ENCODE data around the gene COL1A1.

The COL1A1 gene

DNA sequence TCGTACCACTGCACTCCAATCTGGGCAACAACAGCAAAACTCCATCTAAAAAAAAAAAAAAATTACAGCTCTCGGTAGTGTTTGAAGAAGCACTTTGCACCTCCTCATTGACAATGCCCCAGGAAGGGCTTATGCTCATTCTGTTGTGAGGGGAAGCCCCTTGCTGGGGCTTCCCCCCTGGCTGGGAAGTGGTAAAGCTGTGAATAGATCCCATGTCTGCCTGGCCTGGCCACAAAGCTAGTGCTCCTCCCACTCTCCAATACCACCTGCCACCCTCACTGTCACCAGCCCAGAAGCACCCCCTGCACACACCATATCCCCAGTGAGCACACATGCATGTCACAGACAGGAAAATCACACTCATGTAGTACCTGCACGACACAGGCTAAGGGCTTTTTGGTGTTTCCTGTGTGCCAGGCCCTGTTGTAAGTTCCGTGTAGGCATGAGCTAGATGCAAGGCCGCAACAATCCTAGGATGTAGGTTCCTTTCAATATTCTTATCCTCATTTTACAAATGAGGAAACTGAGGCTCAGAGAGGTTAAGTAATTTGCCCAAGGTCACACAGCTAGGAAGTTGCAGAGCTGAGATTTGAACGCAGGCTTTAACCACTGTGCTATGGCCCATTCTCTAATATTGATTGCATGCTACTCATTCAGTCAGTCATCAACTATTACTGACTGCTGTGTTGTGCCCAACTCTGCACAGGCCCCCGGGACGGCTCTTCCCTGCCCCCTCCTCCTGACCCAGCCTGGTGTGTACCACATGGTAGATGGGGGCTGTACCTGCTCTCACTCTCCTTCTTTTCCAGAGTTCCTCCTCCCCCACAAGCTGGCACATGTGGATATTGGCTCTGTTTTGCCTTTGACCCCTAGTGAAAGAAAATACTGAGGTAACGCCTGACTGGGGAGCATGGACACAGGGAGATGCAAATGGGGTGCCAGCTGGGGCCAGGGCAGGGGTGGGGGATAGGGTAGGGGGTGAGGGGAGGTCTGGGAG lies 11.9 kb upstream of the COL1A1 start:
- no peak for DNase-seq (ENCODE audit: low read depth)

GRCh38 chr17:50212121-50212843 lies 10.9 kb upstream of the COL1A1 start:
- DNase-seq (ENCODE audit: low read depth), result peak; percentile 92

GRCh38 chr17:50211249-50212120 lies 10.1 kb upstream of the COL1A1 start:
- no peak for DNase-seq (ENCODE audit: low read depth)

GRCh38 chr17:50210240-50211225 lies 9.1 kb upstream of the COL1A1 start:
- DNase-seq (ENCODE audit: low read depth), result peak; percentile 95

DNA sequence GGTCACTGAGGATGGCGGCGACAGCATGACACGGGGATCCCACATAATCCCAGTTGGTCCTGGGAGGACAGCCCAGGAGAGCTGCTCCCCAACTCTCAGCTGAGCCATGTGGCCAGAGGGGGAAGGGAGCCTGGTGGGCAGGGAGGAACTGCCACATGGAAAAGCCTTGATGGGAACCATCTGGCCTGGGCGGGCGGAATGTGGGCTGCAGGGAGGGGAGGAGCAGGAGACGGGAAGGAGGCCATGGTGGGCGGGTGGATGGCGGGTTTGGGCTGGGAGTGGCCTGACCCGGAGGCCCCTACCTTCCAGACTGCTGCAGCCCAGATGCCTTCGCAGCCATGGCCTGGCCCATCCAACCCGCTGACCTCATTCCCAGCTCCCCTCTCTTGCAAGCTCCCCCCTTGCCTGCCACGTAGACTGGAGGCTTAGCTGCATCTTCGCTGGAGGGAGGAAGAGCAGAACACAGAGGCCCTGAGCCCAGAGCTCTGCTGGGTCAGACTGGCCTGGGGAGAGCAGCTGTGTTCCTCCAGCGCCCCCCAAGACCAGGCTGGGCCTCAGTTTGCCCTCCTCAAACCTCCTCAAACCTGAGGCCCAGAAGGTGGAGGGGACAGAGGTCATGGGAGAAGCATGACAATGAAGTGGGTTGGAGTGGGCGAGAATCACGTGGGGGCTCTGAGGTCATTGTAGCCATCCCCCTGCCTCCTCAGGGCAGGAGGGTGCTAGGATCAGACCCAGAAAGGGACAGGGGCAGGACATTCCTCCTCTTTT lies 8.2 kb upstream of the COL1A1 start:
- DNase-seq (ENCODE audit: low read depth), result peak; percentile 99

- DNase-seq (ENCODE audit: low read depth), result no peak
These were observed 7.7 kb upstream of the COL1A1 start for GRCh38 chr17:50209133-50209471.

DNA sequence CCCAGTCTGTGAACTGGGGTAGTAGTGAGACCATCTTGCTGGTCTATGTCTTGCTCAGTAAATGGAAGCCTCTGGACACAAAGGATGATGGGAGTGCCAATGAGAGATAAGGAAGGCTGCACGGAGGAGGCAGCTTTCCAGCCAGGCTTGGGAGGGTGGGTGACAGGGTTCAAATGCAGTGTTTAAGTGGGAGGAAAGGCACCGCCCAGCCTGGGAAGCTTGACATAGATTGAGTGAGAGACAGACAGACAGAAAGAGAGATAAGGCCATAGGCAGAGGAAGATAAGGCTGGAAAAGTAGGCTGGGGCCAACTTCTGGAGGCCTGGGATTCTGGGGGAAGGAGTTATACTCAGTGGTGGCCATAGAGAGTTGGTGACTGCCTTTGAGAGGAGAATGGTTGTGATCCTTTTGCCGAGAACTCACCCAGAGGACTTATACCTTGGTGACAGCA lies 7.2 kb upstream of the COL1A1 start:
- no peak for DNase-seq (ENCODE audit: low read depth)

GRCh38 chr17:50207792-50208567 lies 6.5 kb upstream of the COL1A1 start:
- DNase-seq (ENCODE audit: low read depth), result no peak

DNA sequence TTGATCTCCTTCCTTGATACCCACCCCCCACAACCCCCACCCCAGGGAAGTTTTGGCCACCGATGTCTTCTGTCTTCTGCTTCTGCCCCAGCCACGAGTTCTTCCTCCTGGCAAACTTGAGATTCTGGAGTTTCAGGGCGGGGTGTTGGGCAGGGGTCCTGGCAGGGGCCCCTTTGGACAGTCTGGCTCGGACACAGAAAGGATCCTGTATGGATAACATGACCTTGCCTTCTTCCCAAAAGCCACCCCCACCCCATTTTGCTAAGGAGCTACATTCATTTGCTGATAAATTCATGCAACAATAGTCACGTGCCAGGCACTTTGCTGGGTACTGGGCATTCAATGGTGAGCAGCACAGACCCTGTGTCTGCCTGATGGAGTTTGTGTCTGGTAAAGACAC lies 5.9 kb upstream of the COL1A1 start:
- no peak for DNase-seq (ENCODE audit: low read depth)

GRCh38 chr17:50206604-50207293 lies 5.3 kb upstream of the COL1A1 start:
- DNase-seq (ENCODE audit: low read depth), result no peak

DNA sequence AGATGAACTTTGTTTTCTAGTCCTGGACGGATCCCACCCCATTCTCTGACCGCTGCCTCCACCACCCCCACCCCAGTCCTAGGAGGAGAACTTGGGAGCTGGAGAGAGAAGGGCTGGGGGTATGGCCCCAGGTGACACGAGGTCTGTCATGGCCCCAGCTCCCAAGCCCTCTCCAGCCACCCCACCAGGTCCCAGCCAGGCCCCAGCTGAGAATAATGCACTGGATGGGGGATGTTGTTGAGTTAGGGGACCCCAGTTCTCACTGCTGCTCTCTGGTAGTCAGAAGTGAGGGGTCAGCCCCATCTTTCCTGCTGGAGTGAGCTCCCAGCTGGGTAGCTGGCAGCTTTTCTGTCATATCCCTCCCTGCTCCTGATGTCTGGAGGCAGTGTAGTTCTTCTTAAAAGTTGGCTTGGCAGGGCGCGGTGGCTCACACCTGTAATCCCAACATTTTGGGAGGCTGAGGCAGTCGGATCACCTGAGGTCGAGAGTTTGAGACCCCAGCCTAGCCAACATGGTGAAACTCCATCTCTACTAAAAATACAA lies 4.6 kb upstream of the COL1A1 start:
- no peak for DNase-seq (ENCODE audit: low read depth)

- DNase-seq (ENCODE audit: low read depth), result no peak
These were observed 3.9 kb upstream of the COL1A1 start for GRCh38 chr17:50205111-50205962.

GRCh38 chr17:50204431-50204830 lies 3.0 kb upstream of the COL1A1 start:
- DNase-seq (ENCODE audit: low read depth), result no peak

DNA sequence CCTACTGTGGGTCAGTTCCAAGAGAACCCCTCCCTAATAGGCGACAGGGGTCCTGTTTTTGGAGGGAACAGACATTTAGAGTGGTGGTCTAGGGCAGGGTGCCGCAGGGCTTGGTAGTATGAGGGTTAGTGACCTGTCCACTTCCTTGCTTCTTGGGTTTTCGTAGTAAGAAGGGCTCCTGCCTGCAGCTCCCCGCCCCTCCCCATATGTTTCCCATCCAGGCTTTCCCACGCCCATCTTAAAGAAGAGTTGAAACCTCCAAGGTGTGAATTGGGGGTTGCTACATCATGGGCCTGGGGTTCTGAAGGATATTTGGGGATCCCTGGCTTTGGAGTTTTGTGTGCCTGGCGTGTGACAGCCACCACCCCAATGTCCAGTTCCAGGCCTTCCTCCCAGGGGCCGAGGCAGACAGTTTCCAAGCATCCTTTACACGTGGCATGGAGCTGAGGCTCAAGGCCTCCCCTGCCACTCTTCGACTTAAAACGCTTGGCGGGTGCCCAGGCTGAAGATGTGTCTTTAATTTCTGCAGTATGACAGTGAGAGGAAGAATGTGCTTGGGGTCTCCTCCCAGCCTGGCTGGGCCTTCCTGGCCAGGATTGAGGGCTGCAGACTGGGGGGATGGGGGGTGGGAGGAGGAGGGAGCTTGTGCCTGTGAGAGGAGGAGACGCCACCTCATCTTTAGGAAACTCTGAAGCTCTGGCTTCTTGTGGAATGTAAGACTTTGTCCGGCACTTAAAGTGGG lies 2.3 kb upstream of the COL1A1 start:
- DNase-seq (ENCODE audit: low read depth), result peak; percentile 99

DNA sequence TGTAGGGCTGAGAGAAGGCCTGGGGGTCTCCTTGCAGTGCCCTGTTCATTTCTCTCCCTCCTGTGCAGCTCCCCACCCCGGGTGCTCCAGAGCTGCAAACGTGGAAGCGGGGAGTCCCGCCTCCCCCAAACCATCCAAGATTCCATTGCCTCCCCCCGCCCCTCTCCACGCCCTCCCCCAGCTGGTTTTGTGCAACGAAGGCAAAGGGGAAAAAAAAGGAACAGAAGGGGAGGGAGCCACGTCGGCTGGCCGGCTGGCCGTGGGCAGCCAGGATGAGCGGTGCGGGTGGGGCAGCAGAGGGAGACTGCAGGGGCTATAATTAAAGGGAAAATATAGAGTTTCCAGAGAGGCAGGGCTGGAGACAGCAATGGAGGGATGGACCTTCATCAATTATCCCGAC lies 1.7 kb upstream of the COL1A1 start:
- peak; percentile 83 for DNase-seq (ENCODE audit: low read depth)

- peak; percentile 63 for DNase-seq (ENCODE audit: low read depth)
These were observed 765 bp downstream of the COL1A1 start for GRCh38 chr17:50200457-50201275.
